HEK293T (cell line): ENCODE results near the gene PRPF19.

ENCODE experiments used
- CTCF ChIA-PET: fragments of 350-600 bp; formaldehyde crosslinking; extraction: SDS; loops from one replicate; lab custom pipeline; 2021; ENCODE audit warnings: antibody characterized with exemption, inconsistent platforms; lab: Yijun Ruan, JAX
- POLR2A ChIA-PET: fragments of 350-600 bp; formaldehyde crosslinking; extraction: SDS; loops from one replicate; lab custom pipeline; 2020; ENCODE audit warnings: antibody characterized with exemption, inconsistent platforms; lab: Yijun Ruan, JAX
- DNase-seq: peaks from one replicate; pipeline ENCODE4 v3.0.0; 2012; ENCODE audit warnings: mixed read lengths; ENCODE audit errors: extremely low spot score
- ARNT ChIP-seq: fragments of 450-650 bp; IDR thresholded peaks from 2 replicates; pipeline ENCODE4 v1.6.1; 2017; ENCODE audit warnings: mild to moderate bottlenecking
- BHLHE40 ChIP-seq: fragments of 450-650 bp; IDR thresholded peaks from 2 replicates; pipeline ENCODE4 v1.6.1; 2016; ENCODE audit warnings: mild to moderate bottlenecking, moderate library complexity, borderline replicate concordance
- CTBP1 ChIP-seq: fragments of 450-650 bp; IDR thresholded peaks from 2 replicates; pipeline ENCODE4 v1.6.1; 2016; ENCODE audit warnings: borderline replicate concordance
- ELF4 ChIP-seq: fragments of 450-650 bp; IDR thresholded peaks from 2 replicates; pipeline ENCODE4 v1.6.1; 2017; ENCODE audit warnings: antibody characterized with exemption
- FOXA1 ChIP-seq: fragments of 450-650 bp; IDR thresholded peaks from 2 replicates; pipeline ENCODE4 v1.6.1; 2016; ENCODE audit warnings: mild to moderate bottlenecking
- FOXK2 ChIP-seq: fragments of 450-650 bp; IDR thresholded peaks from 2 replicates; pipeline ENCODE4 v1.6.1; 2016; ENCODE audit warnings: mild to moderate bottlenecking
- FOXM1 ChIP-seq: fragments of 450-650 bp; IDR thresholded peaks from 2 replicates; pipeline ENCODE4 v1.6.1; 2017; ENCODE audit warnings: mild to moderate bottlenecking, borderline replicate concordance
- HDGF ChIP-seq: fragments of 450-650 bp; IDR thresholded peaks from 2 replicates; pipeline ENCODE4 v1.6.1; 2017; ENCODE audit warnings: antibody characterized with exemption, borderline replicate concordance
- L3MBTL2 ChIP-seq: fragments of 450-650 bp; conservative IDR thresholded peaks from 2 replicates; pipeline ENCODE4 v1.6.1; 2016; ENCODE audit warnings: mild to moderate bottlenecking
- LEF1 ChIP-seq: fragments of 450-650 bp; IDR thresholded peaks from 2 replicates; pipeline ENCODE4 v1.6.1; 2017; ENCODE audit warnings: mild to moderate bottlenecking, borderline replicate concordance
- NFRKB ChIP-seq: fragments of 450-650 bp; IDR thresholded peaks from 2 replicates; pipeline ENCODE4 v1.6.1; 2016; ENCODE audit warnings: mild to moderate bottlenecking, moderate library complexity
- PKNOX1 ChIP-seq: fragments of 450-650 bp; IDR thresholded peaks from 2 replicates; pipeline ENCODE4 v1.6.1; 2016
- SP1 ChIP-seq: fragments of 450-650 bp; IDR thresholded peaks from 2 replicates; pipeline ENCODE4 v1.6.1; 2017
- SUZ12 ChIP-seq: fragments of 450-650 bp; IDR thresholded peaks from 2 replicates; pipeline ENCODE4 v1.6.1; 2016; ENCODE audit warnings: mild to moderate bottlenecking
- TARDBP ChIP-seq: fragments of 450-650 bp; IDR thresholded peaks from 2 replicates; pipeline ENCODE4 v1.6.1; 2016
- ZNF384 ChIP-seq: fragments of 450-650 bp; IDR thresholded peaks from 2 replicates; pipeline ENCODE4 v1.6.1; 2016

Gene PRPF19

GRCh38 chr11:60944490-60945294 is 38.3 kb upstream of the PRPF19 start:
- ChIA-PET POLR2A (interaction anchor here (0.8 kb wide), 1 partner anchor 31 kb away, joined by 3 read pairs; the partner anchor contains the start of gene TMEM109), CTCF (no interaction called here)
- peak; percentile 25 for DNase-seq
- no peak for TF ChIP-seq ELF4
- TF ChIP-seq BHLHE40: no peak
- TF ChIP-seq LEF1: no peak

GRCh38 chr11:60942970-60943565 is 36.7 kb upstream of the PRPF19 start:
- no peak for TF ChIP-seq HDGF
- TF ChIP-seq FOXA1: no peak
- TF ChIP-seq CTBP1: no peak
- no peak for TF ChIP-seq SP1
- no peak for TF ChIP-seq ARNT
- no peak for TF ChIP-seq FOXK2
- TF ChIP-seq LEF1: no peak
- no peak for TF ChIP-seq TARDBP
- TF ChIP-seq BHLHE40: no peak
- TF ChIP-seq L3MBTL2: no peak
- CTCF ChIA-PET: no interaction called here
- POLR2A ChIA-PET: interaction anchor here (1.6 kb wide), 1 partner anchor 38 kb away, joined by 3 read pairs; no protein-coding TSS in a partner anchor
- no peak for DNase-seq

- DNase-seq: no peak
- ChIA-PET POLR2A (interaction anchor here (1.6 kb wide), 1 partner anchor 37 kb away, joined by 3 read pairs; no protein-coding TSS in a partner anchor), CTCF (no interaction called here)
- TF ChIP-seq ZNF384 (no peak), NFRKB (no peak), SP1 (no peak), ELF4 (no peak), CTBP1 (no peak), FOXA1 (no peak), ARNT (no peak), FOXM1 (no peak), LEF1 (no peak)
Measured at GRCh38 chr11:60942219-60942618, 35.8 kb upstream of the PRPF19 start.

GRCh38 chr11:60941371-60942119 is 35.2 kb upstream of the PRPF19 start:
- TF ChIP-seq CTBP1 (no peak), FOXA1 (no peak), LEF1 (no peak), ELF4 (no peak), SUZ12 (no peak), BHLHE40 (no peak), SP1 (no peak), PKNOX1 (no peak), L3MBTL2 (no peak), TARDBP (no peak), FOXM1 (no peak), NFRKB (no peak), ZNF384 (no peak), FOXK2 (no peak)
- ChIA-PET POLR2A (no interaction called here), CTCF (no interaction called here)
- no peak for DNase-seq

- DNase-seq: no peak
- ChIA-PET CTCF (no interaction called here), POLR2A (interaction anchor here (1.3 to 1.5 kb wide), 2 partner anchors 26 to 33 kb away, joined by 3 to 4 read pairs; partner anchors contain the start of genes PRPF19 and TMEM109)
- no peak for TF ChIP-seq NFRKB
- TF ChIP-seq ARNT: no peak
- no peak for TF ChIP-seq HDGF
- no peak for TF ChIP-seq PKNOX1
- TF ChIP-seq LEF1: no peak
- no peak for TF ChIP-seq FOXA1
Measured at GRCh38 chr11:60939855-60940254, 33.5 kb upstream of the PRPF19 start.

GRCh38 chr11:60939301-60939700 is 32.9 kb upstream of the PRPF19 start:
- CTCF ChIA-PET: no interaction called here
- TF ChIP-seq CTBP1: no peak
- TF ChIP-seq SUZ12: no peak
- TF ChIP-seq NFRKB: no peak
- no peak for TF ChIP-seq ZNF384
- TF ChIP-seq L3MBTL2: no peak
- TF ChIP-seq LEF1: no peak
- TF ChIP-seq FOXK2: no peak
- TF ChIP-seq PKNOX1: no peak
- no peak for TF ChIP-seq FOXA1
- TF ChIP-seq ARNT: no peak
- TF ChIP-seq SP1: no peak
- no peak for TF ChIP-seq BHLHE40
- no peak for TF ChIP-seq ELF4
- TF ChIP-seq FOXM1: no peak
- TF ChIP-seq TARDBP: no peak
- no peak for TF ChIP-seq HDGF
- DNase-seq: no peak
- POLR2A ChIA-PET: interaction anchor here (1.3 to 1.5 kb wide), 2 partner anchors 26 to 33 kb away, joined by 3 to 4 read pairs; partner anchors contain the start of genes PRPF19 and TMEM109
